Measurements from ENCODE around the gene MKRN1.
A peak's percentile ranks its signal among the peaks of the same experiment; 100 is the strongest.
"Not testable (repeated sequence)": the region's sequence is repeated elsewhere in the genome, so short reads cannot be mapped to it uniquely, and the experiment has no call there.

The MKRN1 gene

GRCh38 chr7:140435252-140435895 lies 43.9 kb downstream of the MKRN1 start:
- DNase-seq (ENCODE audit: low read depth in 2 of 2): no peak

DNA sequence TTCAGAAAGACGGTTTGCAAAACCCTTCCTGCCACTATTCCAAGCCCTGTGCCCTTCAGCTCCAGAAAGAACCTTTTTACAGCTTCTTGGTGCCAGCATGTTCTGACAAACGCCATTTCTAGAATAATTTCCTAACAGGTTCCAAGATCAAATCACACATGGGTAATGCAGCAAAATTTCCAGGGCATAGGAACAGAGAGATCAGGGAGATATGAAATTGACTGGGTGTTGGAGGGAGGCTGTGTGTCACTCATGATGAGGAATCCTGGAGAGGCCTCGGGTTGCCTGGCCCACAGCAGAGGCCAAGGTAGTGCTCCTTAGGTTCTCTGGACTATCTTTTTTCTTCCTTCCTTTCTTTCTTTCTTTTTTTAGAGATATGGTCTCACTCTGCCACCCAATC lies 45.9 kb downstream of the MKRN1 start:
- no peak for DNase-seq (ENCODE audit: low read depth in 2 of 2)

DNA sequence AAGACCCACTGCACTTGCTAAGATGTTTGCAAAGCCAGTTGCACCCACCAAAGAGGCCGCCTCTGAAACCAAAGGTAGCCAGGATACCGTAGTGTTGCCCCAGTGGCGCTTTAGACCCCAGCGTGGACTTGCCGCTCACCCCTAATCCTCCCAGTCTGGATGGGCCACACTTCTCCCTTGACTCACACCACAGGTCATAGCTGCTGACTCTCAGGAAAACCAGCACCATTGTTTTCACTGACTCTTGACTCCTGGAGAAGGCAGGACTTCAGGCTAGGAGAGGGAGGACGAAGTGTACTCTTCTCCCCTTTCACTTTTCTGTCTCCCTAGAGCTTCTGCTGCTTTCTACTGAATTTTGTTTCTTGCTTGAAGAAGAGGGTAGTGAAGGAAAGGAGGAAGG lies 53.2 kb downstream of the MKRN1 start:
- no peak for DNase-seq (ENCODE audit: low read depth in 2 of 2)

- no peak for DNase-seq (ENCODE audit: low read depth in 2 of 2)
Measured at GRCh38 chr7:140425718-140426117, 53.6 kb downstream of the MKRN1 start.

GRCh38 chr7:140423501-140423900 lies 55.8 kb downstream of the MKRN1 start:
- DNase-seq (ENCODE audit: low read depth in 2 of 2): no peak

DNA sequence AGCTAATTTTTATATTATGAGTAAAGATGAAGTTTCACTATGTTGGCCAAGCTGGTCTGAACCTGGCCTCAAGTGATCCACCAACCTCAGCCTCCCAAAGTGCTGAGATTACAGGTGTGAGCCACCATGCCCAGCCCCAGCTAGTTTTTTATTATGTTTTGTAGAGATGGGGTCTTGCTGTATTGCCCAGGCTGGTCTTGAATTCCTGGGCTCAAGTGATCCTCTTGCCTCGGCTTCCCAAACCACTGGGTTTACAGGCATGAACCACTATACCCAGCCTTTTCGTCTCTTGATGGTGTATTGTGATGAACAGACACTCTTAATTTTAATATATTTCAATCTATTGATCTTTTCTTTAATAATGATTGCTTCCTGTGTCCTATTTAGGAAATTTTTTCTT lies 57.8 kb downstream of the MKRN1 start:
- no peak for DNase-seq (ENCODE audit: low read depth in 2 of 2)

DNA sequence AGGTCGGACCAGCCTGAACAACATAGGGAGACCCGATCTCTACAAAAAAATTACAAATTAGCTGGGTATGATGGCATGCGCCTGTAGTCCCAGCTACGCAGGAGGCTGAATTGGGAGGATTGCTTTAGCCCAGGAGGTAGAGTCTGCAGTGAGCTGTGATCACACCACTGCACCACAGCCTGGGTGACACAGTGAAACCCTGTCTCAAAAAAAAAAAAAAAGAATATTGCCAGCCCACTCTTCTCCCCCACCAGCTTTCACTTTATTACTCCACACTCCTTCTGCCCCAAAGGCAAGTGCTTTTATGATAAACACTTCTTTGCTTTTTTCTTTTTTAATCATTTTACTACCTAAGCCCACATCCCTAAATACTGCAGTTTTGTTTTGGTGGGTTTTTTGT lies 60.7 kb downstream of the MKRN1 start:
- no peak for DNase-seq (ENCODE audit: low read depth in 2 of 2)

- DNase-seq (ENCODE audit: low read depth in 2 of 2): not testable (repeated sequence)
Measured at GRCh38 chr7:140418156-140418472, 61.2 kb downstream of the MKRN1 start.

GRCh38 chr7:140417456-140418155 lies 61.7 kb downstream of the MKRN1 start:
- no peak for DNase-seq (ENCODE audit: low read depth in 2 of 2)

DNA sequence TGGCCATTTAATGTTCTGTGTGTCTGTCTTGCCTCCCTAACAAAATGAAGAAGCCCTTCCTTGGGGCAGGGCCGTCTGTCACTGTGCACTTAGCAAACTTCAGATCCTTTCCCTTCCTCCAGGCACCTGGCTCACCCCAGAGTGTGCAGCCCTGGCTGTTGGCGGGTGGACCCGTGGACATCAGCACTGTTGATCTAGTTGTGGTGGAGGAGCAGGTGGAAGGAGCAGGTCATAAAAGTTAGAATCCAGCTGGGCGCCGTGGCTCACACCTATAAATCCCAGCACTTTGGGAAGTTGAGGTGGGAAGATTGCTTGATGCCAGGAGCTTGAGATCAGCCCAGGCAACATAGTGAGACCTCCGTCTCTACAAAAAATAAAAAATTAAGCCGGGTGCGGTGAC lies 62.7 kb downstream of the MKRN1 start:
- no peak for DNase-seq (ENCODE audit: low read depth in 2 of 2)

- DNase-seq (ENCODE audit: low read depth in 2 of 2): not testable (repeated sequence)
Measured at GRCh38 chr7:140415816-140416215, 63.5 kb downstream of the MKRN1 start.

DNA sequence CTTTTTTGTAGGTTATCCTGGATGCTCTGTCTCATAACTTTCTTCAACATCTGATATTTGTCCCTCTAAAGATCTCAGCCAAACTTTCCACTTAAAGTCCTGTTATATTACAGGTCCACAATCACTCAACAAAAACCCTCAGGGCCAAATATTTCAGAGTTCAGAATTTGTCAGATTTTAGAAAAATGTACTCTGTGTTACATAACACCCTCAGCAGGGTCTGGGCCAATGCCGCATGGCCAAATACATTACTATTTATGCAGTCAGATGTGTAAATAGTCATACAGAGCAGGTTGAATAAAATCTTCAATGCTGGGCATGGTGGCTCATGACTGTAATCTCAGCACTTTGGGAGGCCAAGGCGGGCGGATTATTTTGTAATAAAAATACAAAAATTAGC lies 63.9 kb downstream of the MKRN1 start:
- DNase-seq (ENCODE audit: low read depth in 2 of 2): no peak

GRCh38 chr7:140404565-140405065 lies 74.7 kb downstream of the MKRN1 start:
- DNase-seq (ENCODE audit: low read depth in 2 of 2): no peak

GRCh38 chr7:140403878-140404564 lies 75.3 kb downstream of the MKRN1 start, which contains the start of gene RAB19:
TSS of gene RAB19 (plus strand) at chr7:140404058. CDS start at chr7:140407647, 3,589 bp downstream.
- DNase-seq (ENCODE audit: low read depth in 2 of 2): peak; percentile 2 to 24
